Osteoblast (primary cell): ENCODE data around the gene MORC4. TPM values are rescaled to one million over a fixed set of nuclear protein-coding genes. Genes with fewer than 3 reads are reported as not detected.
A peak's percentile ranks its signal among the peaks of the same experiment; 100 is the strongest.

Source experiments
- DNase-seq: peaks from one replicate; pipeline ENCODE4 v3.0.0; 2011; ENCODE audit warnings: low spot score, mixed read lengths; ENCODE audit not compliant: insufficient read length; ENCODE audit errors: missing footprints
- H2AFZ ChIP-seq: 2 replicates; pipeline ENCODE4 v1.6.0; 2011; ENCODE audit warnings: mild to moderate bottlenecking, low read length
- H3K27ac ChIP-seq: 2 replicates; pipeline ENCODE4 v1.5.1; 2011; ENCODE audit warnings: mild to moderate bottlenecking, low read depth, low read length, moderate library complexity
- H3K27me3 ChIP-seq: 2 replicates; pipeline ENCODE4 v1.6.0; 2012; ENCODE audit warnings: mild to moderate bottlenecking, control low read depth, inconsistent platforms, low read length, moderate library complexity; ENCODE audit not compliant: insufficient read depth
- H3K36me3 ChIP-seq: 2 replicates; pipeline ENCODE4 v1.5.1; 2011; ENCODE audit warnings: mild to moderate bottlenecking, low read length, control low read depth, moderate library complexity; ENCODE audit not compliant: insufficient read depth
- H3K4me1 ChIP-seq: 2 replicates; pipeline ENCODE4 v1.5.1; 2011; ENCODE audit warnings: mild to moderate bottlenecking, low read length, control low read depth, moderate library complexity; ENCODE audit not compliant: insufficient read depth
- H3K4me2 ChIP-seq: 2 replicates; pipeline ENCODE4 v1.6.0; 2011; ENCODE audit warnings: mild to moderate bottlenecking, low read length; ENCODE audit not compliant: insufficient read depth
- H3K4me3 ChIP-seq: fragments of 200-600 bp; sonication (generic); 3 replicates; pipeline ENCODE4 v1.5.1; 2012; ENCODE audit warnings: mild to moderate bottlenecking, low read length, inconsistent platforms; ENCODE audit not compliant: insufficient read depth
- H3K79me2 ChIP-seq: 2 replicates; pipeline ENCODE4 v1.6.0; 2012; ENCODE audit warnings: mild to moderate bottlenecking, low read length, control low read depth, inconsistent platforms; ENCODE audit not compliant: insufficient read depth
- H3K9me3 ChIP-seq: 2 replicates; pipeline ENCODE4 v1.5.1; 2011; ENCODE audit warnings: low read depth, low read length, control low read depth
- H4K20me1 ChIP-seq: 2 replicates; pipeline ENCODE4 v1.6.0; 2012; ENCODE audit warnings: mild to moderate bottlenecking, low read length, control low read depth; ENCODE audit not compliant: insufficient read depth
- CTCF ChIP-seq: IDR thresholded peaks from 2 replicates; pipeline ENCODE4 v1.5.1; 2011; ENCODE audit warnings: mild to moderate bottlenecking, low read depth, low read length, moderate library complexity; ENCODE audit errors: extremely low read depth
- total RNA-seq: library from RNA; depleted of rRNA; stranded (reverse); fragments of >200 nt; gene quantifications from 2 replicates; pipeline ENCODE4 v1.2.3, GENCODE V29; 2012

Gene MORC4
- total RNA-seq, 1 donor = 39.8 TPM

- no peaks in the 10 kb centered on the region for H3K36me3 ChIP-seq
- no peaks in the 10 kb centered on the region for H3K79me2 ChIP-seq
- H3K9me3 ChIP-seq = no peaks in the 10 kb centered on the region
- peaks cover 15% of the 10 kb centered on the region for H3K27me3 ChIP-seq
- H3K4me3 ChIP-seq = no peak overlapping the region
- DNase-seq = no peak
- H3K27ac ChIP-seq = no peak overlapping the region
- no peak overlapping the region for H2AFZ ChIP-seq
- H4K20me1 ChIP-seq = no peaks in the 10 kb centered on the region
- no peak overlapping the region for H3K4me2 ChIP-seq
- peaks cover 16% of the 10 kb centered on the region for H3K4me1 ChIP-seq
- no peak for TF ChIP-seq CTCF
Observed at GRCh38 chrX:106935175-106935574, 64.8 kb downstream of the MORC4 start.

GRCh38 chrX:106933538-106933961 is 66.5 kb downstream of the MORC4 start:
- Histone ChIP-seq H3K9me3 (no peaks in the 10 kb centered on the region), H4K20me1 (no peaks in the 10 kb centered on the region), H3K36me3 (no peaks in the 10 kb centered on the region), H3K4me2 (no peak overlapping the region), H3K79me2 (no peaks in the 10 kb centered on the region), H3K4me3 (no peak overlapping the region), H2AFZ (no peak overlapping the region), H3K27me3 (peaks cover 9% of the 10 kb centered on the region), H3K27ac (no peak overlapping the region), H3K4me1 (peaks cover 16% of the 10 kb centered on the region)
- peak; percentile 21 for DNase-seq
- TF ChIP-seq CTCF = no peak

GRCh38 chrX:106932960-106933537 is 67.0 kb downstream of the MORC4 start:
- Histone ChIP-seq H3K36me3 (no peaks in the 10 kb centered on the region), H3K4me2 (no peak overlapping the region), H3K27me3 (peaks cover 9% of the 10 kb centered on the region), H3K27ac (peak overlapping the region; percentile 44), H3K79me2 (no peaks in the 10 kb centered on the region), H2AFZ (no peak overlapping the region), H3K4me1 (peaks cover 16% of the 10 kb centered on the region), H4K20me1 (no peaks in the 10 kb centered on the region), H3K9me3 (no peaks in the 10 kb centered on the region), H3K4me3 (no peak overlapping the region)
- peak; percentile 34 for DNase-seq
- no peak for TF ChIP-seq CTCF

GRCh38 chrX:106932492-106932923 is 67.5 kb downstream of the MORC4 start:
- no peak for TF ChIP-seq CTCF
- Histone ChIP-seq H2AFZ (no peak overlapping the region), H3K79me2 (no peaks in the 10 kb centered on the region), H3K27ac (peak overlapping the region; percentile 44), H3K27me3 (peaks cover 9% of the 10 kb centered on the region), H3K4me3 (no peak overlapping the region), H3K4me2 (no peak overlapping the region), H3K36me3 (no peaks in the 10 kb centered on the region), H3K9me3 (no peaks in the 10 kb centered on the region), H3K4me1 (peaks cover 16% of the 10 kb centered on the region), H4K20me1 (no peaks in the 10 kb centered on the region)
- peak; percentile 68 for DNase-seq
